Heart left ventricle (tissue), 16 donors: Measurements from ENCODE around the gene FATE1. TPM values are rescaled to one million over a fixed set of nuclear protein-coding genes. Genes with fewer than 3 reads are reported as not detected.

Source experiments
- ATAC-seq, 4 donors: fragments of 200-7000 bp; cut with Tn5 transposase; one replicate each; pipeline ENCODE4 v1.9.1; 2020 to 2022; ENCODE audit warnings: moderate library complexity in 4 of 4, mild to moderate bottlenecking in 3 of 4, moderate number of reproducible peaks in 1 of 4
- DNase-seq, 5 donors: peaks; one replicate each; pipeline ENCODE4 v3.0.0-alpha.2; 2020
- H3K27ac ChIP-seq, 12 donors: fragments of 200-600 bp; sonication (generic) in 4 of 12; one replicate each; pipeline versions ENCODE4 v1.5.0 to v1.8.0; 2016 to 2022; ENCODE audit warnings: mild to moderate bottlenecking in 2 of 12
- H3K27me3 ChIP-seq, 9 donors: fragments of 200-600 bp; sonication (generic) in 2 of 9; one replicate each; pipeline versions ENCODE4 v1.5.1 to v1.8.0; 2016 to 2022; ENCODE audit warnings: mild to moderate bottlenecking in 3 of 9
- H3K36me3 ChIP-seq, 9 donors: fragments of 200-600 bp; sonication (generic) in 2 of 9; one replicate each; pipeline versions ENCODE4 v1.5.0 to v1.8.0; 2018 to 2022; ENCODE audit warnings: mild to moderate bottlenecking in 2 of 9
- H3K4me1 ChIP-seq, 12 donors: fragments of 200-600 bp; sonication (generic) in 4 of 12; one replicate each; pipeline versions ENCODE4 v1.5.0 to v1.8.0; 2016 to 2022; ENCODE audit warnings: mild to moderate bottlenecking in 3 of 12
- H3K4me3 ChIP-seq, 12 donors: fragments of 200-600 bp; sonication (generic) in 4 of 12; one replicate each; pipeline versions ENCODE4 v1.5.0 to v1.8.0; 2017 to 2022; ENCODE audit warnings: mild to moderate bottlenecking in 9 of 12, moderate library complexity in 4 of 12
- H3K9me3 ChIP-seq, 12 donors: fragments of 200-600 bp; sonication (generic) in 4 of 12; one replicate each; pipeline versions ENCODE4 v1.5.0 to v1.8.0; 2016 to 2022; ENCODE audit warnings: mild to moderate bottlenecking in 1 of 12
- POLR2A ChIP-seq, 2 donors: fragments of 450-650 bp; IDR thresholded peaks; one replicate each; pipeline ENCODE4 v1.6.1; 2017; ENCODE audit warnings: antibody characterized with exemption in 2 of 2, mild to moderate bottlenecking in 2 of 2, moderate library complexity in 2 of 2
- WGBS, 4 donors: extraction: QIAGEN DNeasy Blood & Tissue Kit in 2 of 4; methylation state at CpG; one replicate each; pipeline versions ENCODE4 v1.1.5 to v1.1.7; 2013 to 2018; 5-methylcytosine and 5-hydroxymethylcytosine counted together
- intact Hi-C, 10 donors: fragments of 100-400 bp; cut with DNase I; formaldehyde crosslinking; loops; one replicate each; pipeline versions ENCODE4 v1.11.1 to v1.14.2; 2022
- polyA plus RNA-seq, 2 donors: library from polyadenylated mRNA; stranded (reverse); fragments of 200-250 nt; gene quantifications; one replicate each; pipeline ENCODE4 v1.2.3, GENCODE V29; 2013
- total RNA-seq, 9 donors: library from RNA; depleted of rRNA in 2 of 9; stranded (reverse); fragments of >200 nt in 2 of 9; fragmentation: NEBNext Ultra II Directional in 3 of 9; extraction: Animal tissue kit (Norgen Biotek cat#: 25700) in 3 of 9; gene quantifications; one replicate each; pipeline versions ENCODE4 v1.1.0 to v1.2.4, GENCODE V29; 2016 to 2023
- TF ChIP-seq, protein P1 (sequence below), 12 donors: fragments of 200-600 bp; sonication (generic) in 4 of 12; IDR thresholded peaks; one replicate each; pipeline versions ENCODE4 v1.5.0 to v1.8.0; 2018 to 2022; ENCODE audit warnings: antibody characterized with exemption in 12 of 12, mild to moderate bottlenecking in 5 of 12
- donor health status: ischemic (EF 13 %, LVEDD 7.1; RV severe dilation, severe dysfunction).
- donor health status: healthy with polysubstance abuse.
- donor health status: DM: no; HTN: yes; CAD: no.
- donor health status: DM: no; HTN: no; CAD: no.
- donor health status: ischemic (EF 25% LVEDD 6.9; RV normal size, moderate dysfunction).
- donor health status: ischemic (EF 25% LVEDD 5.7; RV mildly dilated, moderate dysfunction).
- donor health status: healthy.
- donor health status: DM: yes; HTN: yes; CAD: no.
- donor health status: ischemic (EF 35%, LVEDD 5.7; RV mildly dilated, moderate dysfunction).
- donor health status: nonischemic (EF 11% LVEDD 7.7; RV severe dilation, severe dysfunction).
- donor health status: DM: yes; HTN: yes; CAD: no.
- donor health status: PGD.
- donor health status: ischemic (EF 29% LVEDD 5.4; RV normal size, mild dysfunction).
- donor health status: nonischemic (EF 23%, LVEDD 6.1; RV moderate dilation, normal function).

Gene FATE1
- total and polyA plus RNA-seq, 11 donors = 0.27 to 1.1 (median 0.42) TPM; not detected in 4

DNA sequence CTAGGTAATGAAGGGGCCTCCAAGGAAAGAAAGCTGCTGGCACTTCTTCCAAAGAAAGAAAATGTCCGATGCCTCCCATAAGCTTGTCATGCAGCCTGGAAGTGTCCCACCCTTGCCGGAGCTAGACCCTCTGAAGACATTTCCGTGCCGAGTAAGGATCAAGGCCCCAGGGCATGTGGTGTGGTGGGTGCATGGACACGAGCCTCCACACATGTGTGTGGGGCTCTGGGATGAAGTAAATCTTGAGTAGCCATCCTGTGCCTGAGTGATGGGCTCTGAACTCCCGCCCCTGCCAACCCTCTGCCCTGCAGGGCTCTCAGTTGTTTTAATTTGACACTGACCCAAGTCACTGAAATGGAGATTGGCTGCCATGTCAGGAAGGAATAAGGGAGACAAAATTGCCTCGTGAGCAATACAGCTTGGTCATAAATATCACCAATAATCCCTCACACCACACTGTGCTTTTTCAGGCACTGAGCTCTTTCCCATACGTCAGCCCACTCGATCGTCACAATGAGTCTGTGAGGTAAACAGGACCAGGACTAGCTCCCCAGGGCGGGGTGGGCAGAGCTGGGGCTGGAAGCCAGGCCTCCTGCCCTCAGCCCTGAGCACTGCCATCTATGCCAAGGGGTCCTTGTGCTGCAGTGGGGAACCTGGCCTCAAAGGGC is 43.3 kb downstream of the FATE1 start:
- Histone ChIP-seq H3K9me3 (no peaks in the 10 kb centered on the region), H3K4me3 (no peak overlapping the region), H3K4me1 (no peaks in the 10 kb centered on the region), H3K27ac (no peak overlapping the region), H3K36me3 (no peaks in the 10 kb centered on the region), H3K27me3 (peaks cover 0 to 3% (median 0%) of the 10 kb centered on the region in 9 donors)
- DNase-seq (no peak), ATAC-seq (no peak)
- WGBS, 4 donors = 80 to 88% (median 82%) methylated on average over 10 to 11 of the region's 11 CpGs
- intact Hi-C loops = loop anchor here in 5 of 10 donors (5.0 to 10.0 kb wide), 5 partner anchors 216 to 1066 kb away; partner anchors contain the start of gene GABRE (in 1 of the 5)
- no peak for TF ChIP-seq POLR2A (IDR thresholded peaks at IDR 0.05)
- TF ChIP-seq, protein P1, sequence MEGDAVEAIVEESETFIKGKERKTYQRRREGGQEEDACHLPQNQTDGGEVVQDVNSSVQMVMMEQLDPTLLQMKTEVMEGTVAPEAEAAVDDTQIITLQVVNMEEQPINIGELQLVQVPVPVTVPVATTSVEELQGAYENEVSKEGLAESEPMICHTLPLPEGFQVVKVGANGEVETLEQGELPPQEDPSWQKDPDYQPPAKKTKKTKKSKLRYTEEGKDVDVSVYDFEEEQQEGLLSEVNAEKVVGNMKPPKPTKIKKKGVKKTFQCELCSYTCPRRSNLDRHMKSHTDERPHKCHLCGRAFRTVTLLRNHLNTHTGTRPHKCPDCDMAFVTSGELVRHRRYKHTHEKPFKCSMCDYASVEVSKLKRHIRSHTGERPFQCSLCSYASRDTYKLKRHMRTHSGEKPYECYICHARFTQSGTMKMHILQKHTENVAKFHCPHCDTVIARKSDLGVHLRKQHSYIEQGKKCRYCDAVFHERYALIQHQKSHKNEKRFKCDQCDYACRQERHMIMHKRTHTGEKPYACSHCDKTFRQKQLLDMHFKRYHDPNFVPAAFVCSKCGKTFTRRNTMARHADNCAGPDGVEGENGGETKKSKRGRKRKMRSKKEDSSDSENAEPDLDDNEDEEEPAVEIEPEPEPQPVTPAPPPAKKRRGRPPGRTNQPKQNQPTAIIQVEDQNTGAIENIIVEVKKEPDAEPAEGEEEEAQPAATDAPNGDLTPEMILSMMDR (IDR thresholded peaks at IDR 0.05) = no peak

DNA sequence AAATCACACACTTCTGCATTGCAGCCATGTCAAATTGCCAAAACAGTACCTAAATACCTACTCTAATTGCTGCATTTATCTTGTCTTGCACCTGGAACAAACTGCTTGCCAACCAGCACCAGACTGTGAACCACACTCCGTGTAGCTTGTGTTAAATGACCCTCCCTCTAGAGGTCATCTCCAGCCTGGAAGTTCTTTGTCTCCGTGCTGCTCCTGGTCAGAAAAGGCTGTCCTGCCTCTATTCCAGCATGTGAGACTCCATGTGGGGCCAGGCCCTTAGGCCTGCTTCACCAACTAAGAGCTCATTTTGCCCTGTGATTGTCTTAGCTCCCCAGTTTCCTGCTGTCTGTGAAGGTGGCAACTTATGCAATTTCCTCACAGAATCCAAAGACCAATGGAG is 47.0 kb downstream of the FATE1 start:
- no peak overlapping the region for H3K27ac ChIP-seq
- intact Hi-C loops = no loop called here
- H3K9me3 ChIP-seq = no peaks in the 10 kb centered on the region
- DNase-seq (no peak), ATAC-seq (no peak)
- no peak overlapping the region for H3K4me3 ChIP-seq
- TF ChIP-seq, protein P1 (IDR thresholded peaks at IDR 0.05) = no peak
- no peak for TF ChIP-seq POLR2A (IDR thresholded peaks at IDR 0.05)
- 22 to 41% (median 40%) methylated on average over 2 of the region's 2 CpGs for WGBS, 4 donors
- no peaks in the 10 kb centered on the region for H3K27me3 ChIP-seq
- H3K4me1 ChIP-seq = no peaks in the 10 kb centered on the region
- no peaks in the 10 kb centered on the region for H3K36me3 ChIP-seq

DNA sequence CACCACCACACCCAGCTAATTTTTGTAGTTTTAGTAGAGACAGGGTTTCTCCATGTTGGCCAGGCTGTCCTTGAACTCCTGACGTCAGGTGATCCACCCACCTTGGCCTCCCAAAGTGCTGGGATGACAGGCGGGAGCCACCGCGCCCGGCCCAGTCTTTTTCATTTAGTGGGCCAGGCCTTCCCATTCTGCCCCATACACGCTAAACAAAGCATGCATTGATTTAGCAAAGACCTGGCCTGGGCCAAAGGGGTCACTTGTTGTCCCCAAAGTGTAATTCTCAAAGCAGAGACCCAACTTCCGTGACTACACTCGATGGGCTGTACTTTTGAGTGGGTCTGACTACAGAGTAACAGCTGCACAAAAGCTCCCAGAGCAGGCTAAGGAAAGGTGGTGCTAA is 47.9 kb downstream of the FATE1 start:
- Histone ChIP-seq H3K9me3 (no peaks in the 10 kb centered on the region), H3K4me1 (no peaks in the 10 kb centered on the region), H3K27ac (no peak overlapping the region), H3K36me3 (no peaks in the 10 kb centered on the region), H3K4me3 (no peak overlapping the region), H3K27me3 (no peaks in the 10 kb centered on the region)
- intact Hi-C loops = no loop called here
- ATAC-seq = no peak
- 84 to 95% (median 92%) methylated on average over 8 of the region's 8 CpGs for WGBS, 4 donors
- TF ChIP-seq, protein P1 (IDR thresholded peaks at IDR 0.05) = no peak
- TF ChIP-seq POLR2A (IDR thresholded peaks at IDR 0.05) = no peak
- no peak for DNase-seq

DNA sequence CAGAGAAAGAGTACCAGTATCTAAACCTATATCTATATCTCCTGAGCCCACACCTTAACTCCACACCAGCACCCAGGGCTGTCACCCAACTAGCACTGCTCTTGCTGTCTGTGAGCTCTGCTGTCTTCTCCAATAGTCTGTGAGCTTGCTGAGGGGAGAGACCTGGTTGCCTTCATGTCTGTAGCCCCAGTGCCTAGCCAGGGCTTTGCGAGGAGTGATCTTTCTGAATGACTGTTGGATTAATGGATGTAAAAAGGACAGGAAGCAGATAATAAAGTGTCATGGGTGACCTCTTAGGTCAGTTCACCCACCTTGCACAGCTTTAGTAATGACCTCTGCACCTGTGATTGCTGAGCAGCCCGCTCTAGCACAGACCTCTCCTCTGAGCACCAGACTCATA is 49.2 kb downstream of the FATE1 start:
- no peak for ATAC-seq
- DNase-seq = no peak

More for the DNA sequence above, 49.2 kb downstream of the FATE1 start:
- Histone ChIP-seq H3K36me3 (no peaks in the 10 kb centered on the region), H3K4me3 (no peak overlapping the region), H3K27me3 (no peaks in the 10 kb centered on the region), H3K9me3 (no peaks in the 10 kb centered on the region), H3K4me1 (no peaks in the 10 kb centered on the region), H3K27ac (no peak overlapping the region)
- 79 to 91% (median 84%) methylated on average over 2 of the region's 2 CpGs for WGBS, 4 donors
- intact Hi-C loops = no loop called here
- TF ChIP-seq POLR2A (IDR thresholded peaks at IDR 0.05) = no peak
- TF ChIP-seq, protein P1 (IDR thresholded peaks at IDR 0.05) = no peak
